ENCODE results near the gene HSD17B7.
"Not testable (repeated sequence)": the region's sequence is repeated elsewhere in the genome, so short reads cannot be mapped to it uniquely, and the experiment has no call there.

HSD17B7 gene

GRCh38 chr1:162790303-162790984 lies at the start of gene HSD17B7:
TSS of gene HSD17B7 (plus strand) at chr1:162790702. CDS start at chr1:162790801, 99 bp downstream.
- DNase-seq (ENCODE audit: low read depth): peak; percentile 29

GRCh38 chr1:162740755-162741154 lies 49.7 kb upstream of the HSD17B7 start:
- DNase-seq (ENCODE audit: low read depth): peak; percentile 25

GRCh38 chr1:162741574-162741973 lies 48.9 kb upstream of the HSD17B7 start:
- no peak for DNase-seq (ENCODE audit: low read depth)

- DNase-seq (ENCODE audit: low read depth): not testable (repeated sequence)
Observed at GRCh38 chr1:162746264-162746942, 44.1 kb upstream of the HSD17B7 start.

DNA sequence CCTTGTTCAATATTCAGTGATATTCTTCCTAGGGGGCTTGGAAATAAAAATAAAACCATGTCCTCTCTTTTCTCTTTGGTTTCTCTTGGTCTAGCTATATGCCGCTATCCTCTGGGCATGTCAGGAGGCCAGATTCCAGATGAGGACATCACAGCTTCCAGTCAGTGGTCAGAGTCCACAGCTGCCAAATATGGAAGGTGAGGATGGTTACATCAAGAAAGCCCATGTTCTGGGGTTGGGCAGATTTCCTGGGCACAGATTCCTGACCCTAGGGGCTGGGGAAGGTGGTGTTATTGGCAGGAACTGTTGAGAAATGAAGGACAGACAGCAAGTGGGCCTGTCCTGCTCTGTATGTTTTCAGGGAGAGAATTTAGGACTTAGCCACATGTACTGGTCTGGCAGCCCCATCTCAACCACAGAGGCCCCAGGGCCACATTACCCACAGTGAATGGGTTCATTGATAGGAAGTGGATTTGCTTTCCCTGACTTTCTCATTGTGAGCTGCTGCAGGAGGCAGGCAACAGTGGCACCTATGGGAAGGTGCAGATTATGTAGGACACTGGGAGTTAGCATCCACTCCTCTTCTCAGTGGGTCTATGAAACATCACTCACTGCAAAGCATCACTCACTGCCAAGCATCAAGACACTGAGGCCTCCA lies 37.4 kb upstream of the HSD17B7 start:
- no peak for DNase-seq (ENCODE audit: low read depth)

DNA sequence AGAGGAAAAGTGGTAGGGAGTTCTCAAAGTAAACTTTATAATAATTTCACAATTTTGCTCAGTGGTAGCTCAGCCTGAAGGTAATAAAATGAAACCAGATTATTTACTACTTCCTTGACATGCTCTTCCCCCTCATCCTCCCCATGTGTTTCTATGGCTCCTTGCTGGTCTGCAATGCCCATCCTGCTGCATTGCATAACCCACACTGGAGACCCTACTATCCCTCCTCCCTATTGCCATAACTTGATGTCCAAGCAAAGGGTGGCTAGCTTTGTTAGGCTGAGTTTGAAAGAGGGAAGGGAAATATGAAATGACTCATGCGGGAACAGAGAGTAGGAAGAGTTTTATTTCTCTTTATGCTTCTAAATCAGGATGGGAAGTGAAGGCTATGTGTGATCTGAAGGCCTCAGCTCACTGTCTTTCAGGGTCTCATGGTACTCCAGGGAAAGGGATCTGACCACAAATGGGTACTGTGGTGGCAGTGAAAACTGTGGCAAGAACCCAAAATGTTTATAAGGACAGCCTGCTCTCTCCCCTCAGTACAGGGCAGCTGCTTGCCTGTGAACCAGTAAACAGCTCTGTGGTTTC lies 36.4 kb upstream of the HSD17B7 start:
- DNase-seq (ENCODE audit: low read depth): no peak

DNA sequence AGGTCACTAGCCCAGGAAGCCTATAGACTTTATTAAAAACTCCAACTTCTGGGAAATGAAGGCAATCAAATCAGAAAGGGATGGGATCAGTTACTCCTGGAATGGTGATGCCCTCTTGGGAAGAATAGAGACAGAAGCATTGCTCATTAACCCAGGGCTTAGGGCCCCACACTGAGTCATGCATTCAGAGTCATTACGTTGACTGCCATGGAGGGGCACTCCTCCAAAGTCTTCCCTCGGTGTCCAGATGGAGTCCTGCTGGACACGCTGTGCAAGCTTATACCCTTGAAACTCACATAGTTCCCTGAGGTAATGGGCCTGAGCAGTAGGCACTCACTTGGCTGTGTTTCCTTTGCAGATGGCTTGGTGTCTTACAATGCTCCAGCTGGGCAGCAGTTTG lies 35.2 kb upstream of the HSD17B7 start:
- no peak for DNase-seq (ENCODE audit: low read depth)

DNA sequence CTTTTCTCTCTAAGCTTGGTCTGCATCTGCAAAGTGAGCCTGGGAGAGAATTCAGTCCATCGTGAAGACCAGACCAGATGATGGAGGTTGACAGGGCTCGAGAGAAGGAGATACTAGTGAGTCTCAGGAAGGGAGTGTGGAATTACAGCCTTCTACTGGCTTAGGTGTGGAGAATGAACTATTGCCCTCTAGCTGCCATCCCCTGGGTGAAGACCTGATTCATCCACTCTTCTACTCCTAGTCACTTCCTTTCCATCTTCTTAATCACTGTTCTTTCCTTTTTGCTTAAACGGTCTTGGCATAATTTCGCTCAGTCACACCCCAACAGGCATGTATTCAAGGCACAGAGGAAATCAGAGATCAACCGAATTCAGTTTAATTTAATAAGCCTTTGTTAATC lies 34.0 kb upstream of the HSD17B7 start:
- peak; percentile 26 for DNase-seq (ENCODE audit: low read depth)

- DNase-seq (ENCODE audit: low read depth): peak; percentile 79
Observed at GRCh38 chr1:162757476-162757875, 33.0 kb upstream of the HSD17B7 start.

GRCh38 chr1:162765788-162766187 lies 24.7 kb upstream of the HSD17B7 start:
- DNase-seq (ENCODE audit: low read depth): no peak

DNA sequence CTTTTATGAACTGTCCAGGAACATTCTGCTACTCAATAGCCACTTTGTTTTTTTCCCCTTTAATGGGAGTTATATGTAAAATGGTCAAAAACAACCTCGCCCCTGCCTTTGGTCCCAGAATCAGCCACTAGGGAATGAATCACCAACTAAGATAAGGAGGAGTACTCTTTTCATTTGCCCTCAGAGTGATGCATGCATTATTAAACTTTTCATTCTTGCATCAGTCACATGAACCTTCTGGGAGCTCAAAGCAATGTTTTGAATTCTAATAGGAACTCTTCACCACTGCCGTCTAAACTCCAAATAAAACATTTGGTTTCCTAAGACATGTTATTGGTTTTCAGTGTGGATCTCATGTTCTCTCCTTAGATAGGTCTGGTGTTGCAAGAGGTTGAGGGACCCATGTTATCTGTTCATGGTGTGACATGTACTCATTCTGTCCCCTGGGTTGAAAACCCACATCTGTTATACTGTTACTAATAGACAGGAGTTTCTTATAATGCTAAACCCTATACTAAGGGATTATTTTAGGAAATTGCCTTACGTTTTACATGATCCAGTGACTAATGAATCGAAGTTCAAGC lies 17.8 kb upstream of the HSD17B7 start:
- DNase-seq (ENCODE audit: low read depth): no peak

DNA sequence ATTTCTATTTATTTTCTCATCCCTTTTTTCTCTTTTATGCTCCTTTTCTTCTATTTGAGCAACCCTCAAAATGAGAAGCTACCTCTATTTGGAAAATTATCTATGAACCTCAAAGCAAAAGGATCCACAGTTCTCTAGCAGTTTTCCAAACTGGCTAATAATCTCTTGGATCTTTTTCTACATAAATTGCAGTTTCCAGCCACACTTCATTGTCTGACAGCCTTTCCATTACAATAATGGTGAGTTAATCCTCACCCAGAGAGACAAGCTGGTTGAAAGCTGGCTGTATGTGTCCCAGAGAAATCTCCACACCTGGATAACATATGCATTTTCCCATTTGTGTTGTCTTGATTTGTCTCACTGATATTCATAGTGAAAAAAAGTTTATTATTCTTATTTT lies 16.5 kb upstream of the HSD17B7 start:
- no peak for DNase-seq (ENCODE audit: low read depth)

GRCh38 chr1:162779043-162779442 lies 11.5 kb upstream of the HSD17B7 start:
- no peak for DNase-seq (ENCODE audit: low read depth)

- DNase-seq (ENCODE audit: low read depth): no peak
Observed at GRCh38 chr1:162782671-162783070, 7.8 kb upstream of the HSD17B7 start.

DNA sequence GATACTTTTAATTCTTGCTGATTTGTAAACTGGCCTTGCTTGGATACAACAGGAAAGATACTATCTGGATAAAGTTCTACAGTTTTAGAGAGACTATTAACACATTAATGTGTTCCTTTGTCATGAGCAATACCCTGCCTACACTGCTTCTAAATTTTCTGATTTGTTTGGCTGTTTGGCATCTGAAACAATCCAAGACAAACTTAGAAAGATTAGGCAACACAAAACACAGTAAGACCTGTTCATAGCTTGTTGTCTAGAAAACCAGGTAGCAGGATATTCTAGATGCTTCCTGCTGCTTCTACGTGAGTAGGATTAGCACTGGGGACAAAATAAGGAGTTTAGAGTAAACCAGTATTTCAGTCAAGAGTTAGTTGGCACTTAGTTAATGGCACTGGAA lies 5.6 kb upstream of the HSD17B7 start:
- not testable (repeated sequence) for DNase-seq (ENCODE audit: low read depth)

- not testable (repeated sequence) for DNase-seq (ENCODE audit: low read depth)
Observed at GRCh38 chr1:162788783-162789182, 1.7 kb upstream of the HSD17B7 start.

- not testable (repeated sequence) for DNase-seq (ENCODE audit: low read depth)
Observed at GRCh38 chr1:162790985-162791357, 469 bp downstream of the HSD17B7 start.

DNA sequence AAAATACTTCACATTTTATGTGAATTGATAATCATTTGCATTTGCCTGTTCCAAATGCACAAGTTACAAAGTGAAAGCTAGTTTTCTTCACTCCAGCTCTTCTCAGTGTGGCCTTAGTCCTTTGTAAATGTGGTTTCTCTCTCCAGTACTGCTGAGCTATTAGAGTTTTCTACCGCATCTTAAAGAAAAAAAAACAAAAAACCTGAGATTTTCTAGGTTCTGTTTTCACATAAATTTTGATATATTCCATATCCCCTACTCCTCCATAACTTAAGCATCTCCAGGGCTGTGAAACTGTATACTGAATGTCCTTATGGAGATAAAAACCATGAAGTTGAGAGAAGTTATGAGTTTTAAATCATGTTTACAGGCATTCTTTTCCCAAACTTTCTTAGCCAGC lies 3.8 kb downstream of the HSD17B7 start:
- not testable (repeated sequence) for DNase-seq (ENCODE audit: low read depth)

DNA sequence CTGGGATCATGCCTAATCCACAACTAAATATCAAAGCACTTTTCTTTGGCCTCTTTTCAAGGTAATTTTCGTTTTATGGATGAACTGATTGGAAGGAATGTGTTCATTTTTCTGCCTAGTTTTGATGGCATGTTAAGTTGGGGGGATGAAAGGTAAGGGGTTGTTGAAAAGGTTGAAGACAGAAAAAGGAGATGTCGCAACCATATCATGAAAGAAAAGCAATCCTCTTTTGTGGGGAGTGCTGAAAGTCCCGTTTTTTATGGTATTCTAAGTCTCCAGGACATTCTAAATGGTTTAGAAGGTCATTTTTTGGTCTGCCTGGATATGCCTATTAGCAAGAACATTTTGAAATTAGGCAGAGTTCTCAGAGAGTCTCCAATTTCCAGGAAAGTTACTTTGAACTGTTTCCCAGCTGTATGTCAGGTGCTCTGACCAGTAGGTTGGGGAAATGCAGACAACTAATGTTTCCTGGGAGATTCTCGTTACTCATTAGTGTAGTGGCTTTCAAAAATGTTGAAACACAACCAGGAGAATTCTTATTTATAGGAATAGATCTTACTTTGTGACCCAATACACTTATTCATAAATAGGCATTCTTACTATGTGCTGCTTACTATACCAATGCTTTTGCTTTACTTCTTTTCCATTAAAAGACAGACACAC lies 6.2 kb downstream of the HSD17B7 start:
- DNase-seq (ENCODE audit: low read depth): peak; percentile 63

GRCh38 chr1:162799995-162800830 lies 9.7 kb downstream of the HSD17B7 start:
- DNase-seq (ENCODE audit: low read depth): peak; percentile 67

GRCh38 chr1:162807503-162807902 lies 17.0 kb downstream of the HSD17B7 start:
- not testable (repeated sequence) for DNase-seq (ENCODE audit: low read depth)
